Neuronal stem cell (in vitro differentiated cells): Measurements from ENCODE around the gene ANO9.

Experiments
- DNase-seq: peaks from one replicate; pipeline ENCODE4 v3.0.0-alpha.2; 2013; ENCODE audit warnings: low spot score
- H2AFZ ChIP-seq: one replicate; pipeline ENCODE4 v1.6.1; 2013; ENCODE audit warnings: mild to moderate bottlenecking, low read length, inconsistent platforms
- H2AK5ac ChIP-seq: 2 replicates; pipeline ENCODE4 v1.6.1; 2013; ENCODE audit warnings: low read depth, mild to moderate bottlenecking, inconsistent platforms, low read length, moderate library complexity, mixed read lengths
- H2BK120ac ChIP-seq: 2 replicates; pipeline ENCODE4 v1.6.1; 2013; ENCODE audit warnings: low read depth, mild to moderate bottlenecking, inconsistent platforms, low read length, moderate library complexity, mixed read lengths
- H2BK12ac ChIP-seq: one replicate; pipeline ENCODE4 v1.6.1; 2013; ENCODE audit warnings: low read length, inconsistent platforms
- H2BK15ac ChIP-seq: 2 replicates; pipeline ENCODE4 v1.6.1; 2013; ENCODE audit warnings: mild to moderate bottlenecking, low read length, inconsistent platforms, mixed read lengths
- H2BK5ac ChIP-seq: one replicate; pipeline ENCODE4 v1.6.1; 2013; ENCODE audit warnings: inconsistent platforms, mild to moderate bottlenecking, low read length, moderate library complexity
- H3K14ac ChIP-seq: one replicate; pipeline ENCODE4 v1.6.1; 2013; ENCODE audit warnings: low read length, inconsistent platforms
- H3K18ac ChIP-seq: 2 replicates; pipeline ENCODE4 v1.6.1; 2013; ENCODE audit warnings: low read length, inconsistent platforms
- H3K23ac ChIP-seq: 2 replicates; pipeline ENCODE4 v1.6.1; 2013; ENCODE audit warnings: low read depth, mild to moderate bottlenecking, mixed read lengths, low read length, inconsistent platforms; ENCODE audit not compliant: poor library complexity
- H3K27ac ChIP-seq: replicated peaks from 3 replicates; pipeline ENCODE4 v1.5.1; 2013; ENCODE audit warnings: low read length, inconsistent platforms
- H3K27me3 ChIP-seq, 3 experiments: 2 replicates each; pipeline ENCODE4 v1.6.1; 2013; ENCODE audit warnings: low read length in 3 of 3, mild to moderate bottlenecking in 2 of 3, inconsistent platforms in 1 of 3, low read depth in 1 of 3, mixed read lengths in 1 of 3, moderate library complexity in 1 of 3; ENCODE audit not compliant: control insufficient read depth in 3 of 3, insufficient read depth in 3 of 3
- H3K36me3 ChIP-seq, 2 donors: replicated peaks in 1 of 2; 2 replicates each; pipeline ENCODE4 v1.6.1; 2013; ENCODE audit warnings: low read length in 2 of 2; ENCODE audit not compliant: control insufficient read depth in 2 of 2, insufficient read depth in 2 of 2
- H3K4ac ChIP-seq: 2 replicates; pipeline ENCODE4 v1.6.1; 2013; ENCODE audit warnings: inconsistent platforms, mild to moderate bottlenecking, low read length, moderate library complexity
- H3K4me1 ChIP-seq, 2 donors: 1 replicate in 1 of 2; 2 replicates in 1 of 2; pipeline ENCODE4 v1.6.1; 2013; ENCODE audit warnings: low read length in 2 of 2, low read depth in 1 of 2; ENCODE audit not compliant: control insufficient read depth in 2 of 2, insufficient read depth in 1 of 2
- H3K4me2 ChIP-seq: one replicate; pipeline ENCODE4 v1.6.1; 2013; ENCODE audit warnings: mild to moderate bottlenecking, low read length, inconsistent platforms; ENCODE audit not compliant: insufficient read depth, poor library complexity, severe bottlenecking
- H3K4me3 ChIP-seq, 2 donors: 2 replicates each; pipeline ENCODE4 v1.5.1; 2013; ENCODE audit warnings: low read length in 2 of 2, mild to moderate bottlenecking in 2 of 2, inconsistent platforms in 1 of 2, moderate library complexity in 1 of 2
- H3K79me1 ChIP-seq: one replicate; pipeline ENCODE4 v1.6.1; 2013; ENCODE audit warnings: low read depth, mild to moderate bottlenecking, inconsistent platforms, low read length, moderate library complexity
- H3K9ac ChIP-seq: one replicate; pipeline ENCODE4 v1.6.1; 2013; ENCODE audit warnings: mild to moderate bottlenecking, low read depth, low read length, inconsistent platforms; ENCODE audit not compliant: poor library complexity
- H3K9me3 ChIP-seq, 2 donors: replicated peaks in 1 of 2; 2 replicates each; pipeline versions ENCODE3 to v1.6.1; 2013; ENCODE audit warnings: low read length in 2 of 2, mild to moderate bottlenecking in 2 of 2, inconsistent platforms in 1 of 2, low read depth in 1 of 2, mixed read lengths in 1 of 2, moderate library complexity in 1 of 2; ENCODE audit not compliant: control insufficient read depth in 2 of 2, insufficient read depth in 1 of 2
- H4K8ac ChIP-seq: one replicate; pipeline ENCODE4 v1.6.1; 2013; ENCODE audit warnings: low read depth, mild to moderate bottlenecking, inconsistent platforms, low read length, moderate library complexity
- H4K91ac ChIP-seq: one replicate; pipeline ENCODE4 v1.6.1; 2013; ENCODE audit warnings: low read length, low read depth, mild to moderate bottlenecking, inconsistent platforms; ENCODE audit not compliant: poor library complexity
- WGBS, 2 donors: extraction: QIAGEN DNeasy Blood & Tissue Kit; methylation state at CpG; one replicate each; pipeline ENCODE4 v1.1.7; 2013; ENCODE audit warnings: missing lambda C conversion rate in 2 of 2, mixed read lengths in 1 of 2; ENCODE audit not compliant: insufficient read length in 2 of 2, insufficient replicate concordance in 1 of 2; ENCODE audit errors: extremely low coverage in 2 of 2; 5-methylcytosine and 5-hydroxymethylcytosine counted together

The ANO9 gene

GRCh38 chr11:479311-479710 is 37.5 kb upstream of the ANO9 start:
- Histone ChIP-seq H2BK12ac (no peak overlapping the region), H3K23ac (no peak overlapping the region), H3K36me3 (peaks cover 7 to 11% of the 10 kb centered on the region in 2 donors), H3K79me1 (peaks cover 17% of the 10 kb centered on the region), H3K14ac (no peak overlapping the region), H3K4me1 (peaks cover 2 to 6% of the 10 kb centered on the region in 2 donors), H2BK120ac (no peak overlapping the region), H3K4ac (no peak overlapping the region), H2AK5ac (no peak overlapping the region), H2AFZ (no peak overlapping the region), H2BK15ac (no peak overlapping the region), H3K9ac (no peak overlapping the region), H3K4me3 (no peak overlapping the region), H3K4me2 (no peak overlapping the region), H4K8ac (no peak overlapping the region), H3K9me3 (peaks cover 0 to 4% of the 10 kb centered on the region in 2 donors), H3K27ac (no peak overlapping the region), H2BK5ac (no peak overlapping the region), H3K27me3 (no peaks in the 10 kb centered on the region), H3K18ac (no peak overlapping the region), H4K91ac (no peak overlapping the region)
- no CpG with 5 or more reads among the region's 13 CpGs for WGBS, 2 donors
- DNase-seq: no peak

DNA sequence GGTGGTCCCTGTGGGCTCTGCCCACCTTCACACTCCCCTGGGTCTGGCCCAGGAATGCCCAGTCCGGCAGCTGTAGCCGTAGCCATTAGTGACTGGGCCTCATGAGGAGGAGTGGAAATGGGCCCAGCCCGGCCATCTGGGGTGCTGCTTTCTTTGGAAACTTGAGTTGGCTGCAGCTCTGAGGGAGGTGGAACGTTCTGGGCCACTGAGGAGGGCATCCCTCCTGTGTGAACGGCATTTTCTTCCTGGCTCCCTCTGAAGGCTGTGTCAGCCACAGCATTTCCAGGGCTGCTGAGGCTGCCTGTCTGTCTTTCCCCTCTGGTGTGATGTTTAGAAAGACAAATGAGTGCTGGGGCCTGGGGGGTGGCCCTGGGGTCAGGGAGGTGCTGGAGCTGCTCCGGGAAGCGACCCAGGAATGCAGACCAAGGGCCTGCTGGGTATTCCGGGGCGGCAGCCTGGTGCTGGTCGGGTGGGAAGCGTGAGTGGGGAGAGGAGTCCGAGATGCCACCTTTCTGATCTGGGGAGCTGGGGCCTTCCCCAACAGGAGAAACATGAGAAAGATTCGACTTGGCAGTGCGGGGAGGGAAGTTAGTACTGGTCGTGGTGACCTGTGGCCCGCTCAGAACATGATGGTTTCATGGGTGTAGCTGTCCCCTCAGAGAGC is 35.4 kb upstream of the ANO9 start:
- H3K18ac ChIP-seq: peak overlapping the region; percentile 64
- no peak overlapping the region for H2AFZ ChIP-seq
- no peak overlapping the region for H3K4me3 ChIP-seq
- H2BK5ac ChIP-seq: no peak overlapping the region
- H2BK120ac ChIP-seq: no peak overlapping the region
- H3K4me1 ChIP-seq: peaks cover 2 to 6% of the 10 kb centered on the region in 2 donors
- H3K27ac ChIP-seq: no peak overlapping the region
- H3K79me1 ChIP-seq: peaks cover 17% of the 10 kb centered on the region
- H3K27me3 ChIP-seq: no peaks in the 10 kb centered on the region
- no peak overlapping the region for H3K23ac ChIP-seq
- no CpG with 5 or more reads among the region's 16 CpGs for WGBS, 2 donors
- DNase-seq: no peak
- H3K9me3 ChIP-seq: peaks cover 0 to 4% of the 10 kb centered on the region in 2 donors
- no peak overlapping the region for H2BK15ac ChIP-seq
- no peak overlapping the region for H3K9ac ChIP-seq
- no peak overlapping the region for H3K4ac ChIP-seq
- H4K91ac ChIP-seq: no peak overlapping the region
- no peak overlapping the region for H4K8ac ChIP-seq
- no peak overlapping the region for H2BK12ac ChIP-seq
- H3K14ac ChIP-seq: no peak overlapping the region
- H2AK5ac ChIP-seq: peak overlapping the region; percentile 37
- H3K36me3 ChIP-seq: peaks cover 7 to 14% of the 10 kb centered on the region in 2 donors
- no peak overlapping the region for H3K4me2 ChIP-seq

DNA sequence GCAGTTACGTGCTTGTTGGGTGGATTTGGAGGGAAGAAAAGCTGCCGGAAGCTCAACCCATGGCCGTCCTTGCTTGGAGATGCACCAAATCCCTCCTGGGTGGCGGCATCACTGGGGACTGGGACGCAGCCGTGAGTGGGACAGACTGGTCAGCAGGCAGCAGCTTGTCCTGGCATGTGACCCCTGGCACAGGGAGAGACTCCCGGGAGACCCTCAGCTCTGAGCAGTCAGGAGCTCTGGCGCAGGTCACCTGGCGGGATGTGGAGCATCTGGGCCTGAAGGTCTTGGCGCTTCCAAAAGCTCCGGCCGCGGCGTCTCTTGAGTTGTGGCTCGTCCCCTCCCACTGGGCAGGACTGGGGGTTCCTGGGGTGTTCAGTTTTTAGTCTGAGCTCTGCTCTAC is 34.6 kb upstream of the ANO9 start:
- no peak for DNase-seq
- Histone ChIP-seq H3K14ac (no peak overlapping the region), H2AFZ (no peak overlapping the region), H3K27me3 (no peaks in the 10 kb centered on the region), H3K4me3 (no peak overlapping the region), H2BK120ac (no peak overlapping the region), H3K23ac (peak overlapping the region; percentile 17), H2BK12ac (no peak overlapping the region), H3K27ac (no peak overlapping the region), H3K9ac (no peak overlapping the region), H3K18ac (no peak overlapping the region), H3K4ac (no peak overlapping the region), H4K8ac (no peak overlapping the region), H2BK15ac (no peak overlapping the region), H2AK5ac (no peak overlapping the region), H3K79me1 (peaks cover 22% of the 10 kb centered on the region), H3K36me3 (peaks cover 7 to 14% of the 10 kb centered on the region in 2 donors), H3K4me2 (no peak overlapping the region), H3K9me3 (peaks cover 0 to 4% of the 10 kb centered on the region in 2 donors), H4K91ac (no peak overlapping the region), H3K4me1 (peaks cover 2 to 6% of the 10 kb centered on the region in 2 donors), H2BK5ac (no peak overlapping the region)
- WGBS, 2 donors: no CpG with 5 or more reads among the region's 15 CpGs

DNA sequence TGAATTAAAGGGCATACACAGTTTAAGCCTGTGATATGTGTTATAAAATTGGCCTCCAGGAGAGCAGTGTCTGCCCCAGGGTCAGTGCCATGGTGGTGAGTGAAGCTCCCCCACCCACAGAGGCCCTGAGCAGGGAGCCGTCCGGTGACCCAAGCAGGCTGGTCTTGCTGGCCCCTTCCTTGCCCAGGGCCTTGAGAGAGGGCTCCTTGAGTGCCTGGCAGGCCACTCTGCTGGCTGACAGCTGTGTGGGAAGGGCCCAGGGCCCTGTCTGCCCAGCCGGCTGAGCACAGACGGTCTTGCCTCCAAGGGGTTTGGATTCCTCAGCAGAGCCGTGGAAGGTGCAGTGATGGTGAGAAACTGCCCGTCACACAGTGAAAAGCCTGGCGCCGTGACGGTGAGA is 34.1 kb upstream of the ANO9 start:
- Histone ChIP-seq H2BK5ac (no peak overlapping the region), H2BK15ac (no peak overlapping the region), H3K4ac (no peak overlapping the region), H3K14ac (no peak overlapping the region), H2BK12ac (no peak overlapping the region), H3K18ac (no peak overlapping the region), H3K27me3 (no peaks in the 10 kb centered on the region), H3K9me3 (peaks cover 0 to 4% of the 10 kb centered on the region in 2 donors), H3K4me1 (peaks cover 2 to 6% of the 10 kb centered on the region in 2 donors), H3K79me1 (peaks cover 23% of the 10 kb centered on the region), H3K4me3 (no peak overlapping the region), H4K8ac (no peak overlapping the region), H4K91ac (no peak overlapping the region), H3K4me2 (no peak overlapping the region), H3K23ac (peak overlapping the region; percentile 17), H3K36me3 (peaks cover 7 to 14% of the 10 kb centered on the region in 2 donors), H3K9ac (no peak overlapping the region), H2AK5ac (no peak overlapping the region), H2BK120ac (no peak overlapping the region), H3K27ac (no peak overlapping the region), H2AFZ (no peak overlapping the region)
- no CpG with 5 or more reads among the region's 9 CpGs for WGBS, 2 donors
- no peak for DNase-seq
